Keratinocyte (primary cell): ENCODE measurements around the gene SIK3.

Source experiments
- CTCF ChIP-seq, 3 experiments: IDR thresholded peaks in 1 of 3; conservative IDR thresholded peaks in 1 of 3; optimal IDR thresholded peaks in 1 of 3; 2 replicates in 2 of 3; 3 replicates in 1 of 3; pipeline versions ENCODE3 to v1.5.1; 2011; ENCODE audit warnings: low read length in 3 of 3, mild to moderate bottlenecking in 3 of 3, moderate library complexity in 2 of 3, control low read depth in 1 of 3, inconsistent platforms in 1 of 3; ENCODE audit not compliant: insufficient read depth in 2 of 3; ENCODE audit errors: extremely low read depth in 1 of 3
- EZH2 ChIP-seq: IDR thresholded peaks from one replicate; pipeline ENCODE4 v1.6.1; 2012; ENCODE audit warnings: inconsistent platforms, mild to moderate bottlenecking, low read length, moderate library complexity

- TF ChIP-seq CTCF (optimal IDR thresholded peaks at IDR 0.05 in 1 of 3, IDR thresholded peaks at IDR 0.05 in 1 of 3, conservative IDR thresholded peaks at IDR 0.05 in 1 of 3; ENCODE audit: extremely low read depth in 1 of 3, insufficient read depth in 2 of 3, low read length in 3 of 3) (no peak), EZH2 (no peak)
Measured at GRCh38 chr11:116893437-116893836, 204.8 kb downstream of the SIK3 start.
